Right atrium auricular region (tissue), 2 donors: ENCODE measurements around the gene CBLB. TPM values are rescaled to one million over a fixed set of nuclear protein-coding genes. Genes with fewer than 3 reads are reported as not detected.

Experiments
- DNase-seq: peaks from one replicate; pipeline ENCODE4 v3.0.0-alpha.2; 2019; ENCODE audit warnings: low spot score
- H3K27ac ChIP-seq, 2 donors: fragments of 200-600 bp; sonication (generic); 1 replicate in 1 of 2; 2 replicates in 1 of 2; pipeline ENCODE4 v1.5.1; 2016 to 2019
- H3K27me3 ChIP-seq, 2 donors: fragments of 200-600 bp; sonication (generic); one replicate each; pipeline versions ENCODE4 v1.5.1 to v1.6.0; 2017 to 2019
- H3K36me3 ChIP-seq: fragments of 200-600 bp; sonication (generic); one replicate; pipeline ENCODE4 v1.5.1; 2016
- H3K4me1 ChIP-seq, 2 donors: fragments of 200-600 bp; sonication (generic); one replicate each; pipeline versions ENCODE4 v1.5.1 to v1.6.0; 2017 to 2019
- H3K4me3 ChIP-seq, 2 donors: fragments of 200-600 bp; sonication (generic); 1 replicate in 1 of 2; 2 replicates in 1 of 2; pipeline ENCODE4 v1.5.1; 2017 to 2019; ENCODE audit warnings: mild to moderate bottlenecking in 1 of 2, moderate library complexity in 1 of 2
- H3K9me3 ChIP-seq, 2 donors: fragments of 200-600 bp; sonication (generic); one replicate each; pipeline ENCODE4 v1.5.1; 2019
- total RNA-seq, 2 donors: library from RNA; depleted of rRNA; stranded (reverse); fragments of >200 nt; gene quantifications; one replicate each; pipeline ENCODE4 v1.1.0, GENCODE V29; 2016
- TF ChIP-seq, protein P1 (sequence below), 2 donors: fragments of 200-600 bp; sonication (generic); IDR thresholded peaks; one replicate each; pipeline ENCODE4 v1.5.1; 2019; ENCODE audit warnings: antibody characterized with exemption in 2 of 2

Gene CBLB
- total RNA-seq, 2 donors from 2014 or later: 24.6 to 27.3 TPM

DNA sequence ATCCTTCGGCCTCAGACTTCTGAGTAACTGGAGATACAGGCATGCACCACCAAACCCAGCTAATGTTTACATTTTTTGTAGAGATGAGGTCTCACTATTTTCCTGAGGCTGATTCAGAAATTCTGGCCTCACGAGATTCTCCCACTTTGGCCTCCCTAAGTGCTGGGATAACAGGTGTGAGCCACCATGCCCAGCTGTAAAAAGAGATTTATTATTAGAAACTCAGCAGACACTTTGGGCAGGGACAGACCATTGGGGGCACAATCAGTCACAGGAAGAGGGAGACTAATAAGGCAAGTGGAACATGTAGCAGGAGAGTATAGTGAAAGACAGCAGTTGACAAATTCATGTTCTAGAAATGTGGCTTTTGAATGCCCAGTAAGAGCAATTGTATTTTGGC, 249.2 kb downstream of the CBLB start:
- Histone ChIP-seq H3K27ac (no peak overlapping the region), H3K27me3 (no peaks in the 10 kb centered on the region), H3K4me3 (no peak overlapping the region), H3K4me1 (no peaks in the 10 kb centered on the region), H3K9me3 (no peaks in the 10 kb centered on the region), H3K36me3 (no peaks in the 10 kb centered on the region)
- no peak for DNase-seq
- TF ChIP-seq, protein P1, sequence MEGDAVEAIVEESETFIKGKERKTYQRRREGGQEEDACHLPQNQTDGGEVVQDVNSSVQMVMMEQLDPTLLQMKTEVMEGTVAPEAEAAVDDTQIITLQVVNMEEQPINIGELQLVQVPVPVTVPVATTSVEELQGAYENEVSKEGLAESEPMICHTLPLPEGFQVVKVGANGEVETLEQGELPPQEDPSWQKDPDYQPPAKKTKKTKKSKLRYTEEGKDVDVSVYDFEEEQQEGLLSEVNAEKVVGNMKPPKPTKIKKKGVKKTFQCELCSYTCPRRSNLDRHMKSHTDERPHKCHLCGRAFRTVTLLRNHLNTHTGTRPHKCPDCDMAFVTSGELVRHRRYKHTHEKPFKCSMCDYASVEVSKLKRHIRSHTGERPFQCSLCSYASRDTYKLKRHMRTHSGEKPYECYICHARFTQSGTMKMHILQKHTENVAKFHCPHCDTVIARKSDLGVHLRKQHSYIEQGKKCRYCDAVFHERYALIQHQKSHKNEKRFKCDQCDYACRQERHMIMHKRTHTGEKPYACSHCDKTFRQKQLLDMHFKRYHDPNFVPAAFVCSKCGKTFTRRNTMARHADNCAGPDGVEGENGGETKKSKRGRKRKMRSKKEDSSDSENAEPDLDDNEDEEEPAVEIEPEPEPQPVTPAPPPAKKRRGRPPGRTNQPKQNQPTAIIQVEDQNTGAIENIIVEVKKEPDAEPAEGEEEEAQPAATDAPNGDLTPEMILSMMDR (IDR thresholded peaks at IDR 0.05): no peak

GRCh38 chr3:105618556-105618955, 250.3 kb downstream of the CBLB start:
- TF ChIP-seq, protein P1 (IDR thresholded peaks at IDR 0.05): no peak
- no peak for DNase-seq
- H3K27me3 ChIP-seq: no peaks in the 10 kb centered on the region
- H3K27ac ChIP-seq: no peak overlapping the region
- no peaks in the 10 kb centered on the region for H3K9me3 ChIP-seq
- H3K4me3 ChIP-seq: no peak overlapping the region
- H3K36me3 ChIP-seq: no peaks in the 10 kb centered on the region
- no peaks in the 10 kb centered on the region for H3K4me1 ChIP-seq

DNA sequence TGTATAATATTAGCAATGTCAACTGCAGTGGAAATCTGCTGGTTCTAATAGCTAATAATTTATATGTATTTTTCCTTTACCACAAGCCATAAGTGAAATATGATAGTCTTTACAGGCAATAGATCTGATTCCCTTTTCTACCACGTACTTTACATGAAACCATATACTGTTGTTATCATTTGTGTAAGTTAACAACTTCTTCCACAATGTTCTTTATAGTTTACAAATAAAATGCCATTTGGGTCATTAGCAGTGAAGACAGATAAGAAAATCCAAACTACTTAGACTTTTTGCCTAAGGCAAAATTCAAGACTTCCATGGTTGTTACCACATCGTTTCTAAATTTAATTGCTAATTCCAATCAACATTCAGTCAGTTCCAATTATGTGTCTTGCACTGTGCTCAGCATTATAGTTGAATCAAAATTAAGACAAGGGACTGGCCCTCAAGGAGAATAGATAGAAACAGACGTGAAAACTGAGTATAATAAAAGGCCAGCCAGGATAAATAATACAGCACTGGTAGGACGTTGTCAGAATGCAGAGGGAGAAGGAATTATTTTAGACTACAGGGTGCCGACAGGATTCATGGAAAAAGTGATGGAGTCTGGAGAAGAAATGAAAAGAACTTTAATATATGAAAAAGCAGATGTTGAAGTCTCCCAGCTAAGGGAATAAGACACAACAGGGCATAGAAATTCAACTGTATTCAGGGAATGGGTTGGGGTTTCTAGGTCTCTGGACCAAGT, 252.3 kb downstream of the CBLB start:
- no peaks in the 10 kb centered on the region for H3K4me1 ChIP-seq

GRCh38 chr3:105615814-105616213, 253.0 kb downstream of the CBLB start:
- TF ChIP-seq, protein P1 (IDR thresholded peaks at IDR 0.05): no peak
- no peaks in the 10 kb centered on the region for H3K27me3 ChIP-seq
- H3K36me3 ChIP-seq: no peaks in the 10 kb centered on the region
- H3K4me1 ChIP-seq: no peaks in the 10 kb centered on the region
- no peak overlapping the region for H3K4me3 ChIP-seq
- H3K9me3 ChIP-seq: no peaks in the 10 kb centered on the region
- DNase-seq: no peak
- H3K27ac ChIP-seq: no peak overlapping the region

More for the DNA sequence above, 252.3 kb downstream of the CBLB start:
- no peaks in the 10 kb centered on the region for H3K27me3 ChIP-seq
- no peak for DNase-seq
- H3K36me3 ChIP-seq: no peaks in the 10 kb centered on the region
- TF ChIP-seq, protein P1 (IDR thresholded peaks at IDR 0.05): no peak
- H3K27ac ChIP-seq: no peak overlapping the region
- no peaks in the 10 kb centered on the region for H3K9me3 ChIP-seq
- H3K4me3 ChIP-seq: no peak overlapping the region

DNA sequence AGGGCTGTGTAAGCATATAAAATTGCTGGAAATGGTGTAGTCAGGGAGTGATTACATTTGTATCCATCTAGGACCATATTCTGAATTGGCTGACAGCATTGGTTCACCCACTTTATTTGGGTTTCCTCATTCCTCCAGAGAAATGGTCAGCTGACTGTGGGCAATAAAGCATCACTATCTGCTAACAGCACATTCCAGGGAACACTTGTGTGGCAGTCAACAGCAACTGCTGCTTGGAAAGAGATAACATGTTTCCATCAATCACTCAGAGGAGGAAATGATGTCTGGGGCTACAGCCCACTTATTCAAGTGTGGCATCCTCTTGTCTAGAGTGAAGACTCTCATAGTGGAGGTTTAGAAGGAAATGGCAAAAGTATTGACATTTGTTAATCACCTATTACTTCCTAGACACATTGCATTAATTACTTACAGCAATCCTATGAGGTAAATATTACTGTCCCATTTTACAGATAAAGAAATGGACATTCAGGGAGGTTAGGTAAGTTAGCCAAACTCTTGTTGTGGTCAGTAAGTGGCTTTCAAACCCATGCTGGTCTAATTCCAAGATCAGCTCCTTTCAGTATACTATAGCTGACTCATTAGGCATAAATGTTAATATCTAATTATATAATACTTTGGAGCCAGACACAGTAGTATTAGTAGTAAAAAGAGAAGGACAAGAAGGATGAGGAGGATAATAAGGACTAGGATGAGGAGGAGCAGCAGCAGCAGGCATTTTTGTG, 254.4 kb downstream of the CBLB start:
- Histone ChIP-seq H3K4me3 (no peak overlapping the region), H3K9me3 (no peaks in the 10 kb centered on the region)
- TF ChIP-seq, protein P1 (IDR thresholded peaks at IDR 0.05): no peak

More for the DNA sequence above, 254.4 kb downstream of the CBLB start:
- no peak for DNase-seq
- H3K36me3 ChIP-seq: no peaks in the 10 kb centered on the region
- peak overlapping the region in 1 of 2 donors; percentile 55 for H3K27ac ChIP-seq
- no peaks in the 10 kb centered on the region for H3K27me3 ChIP-seq
- H3K4me1 ChIP-seq: no peaks in the 10 kb centered on the region
